A673 (cell line): Measurements from ENCODE around the gene TENM4. TPM values are rescaled to one million over a fixed set of nuclear protein-coding genes. Genes with fewer than 3 reads are reported as not detected.

Experiments
- BruUV-seq: library from RNA; stranded (reverse); fragments of 400-500 nt; replicated peaks from 2 replicates; lab custom pipeline; 2021; lab: Mats Ljungman, UMichigan
- CTCF ChIA-PET: fragments of 300-600 bp; sonication (Branson Sonifier 250); formaldehyde crosslinking; loops from one replicate; lab custom pipeline; 2022; ENCODE audit warnings: antibody characterized with exemption; lab: Charles Lee
- POLR2A ChIA-PET: fragments of 300-600 bp; sonication (Branson Sonifier 250); formaldehyde crosslinking; loops from one replicate; lab custom pipeline; 2022; ENCODE audit warnings: antibody characterized with exemption; ENCODE audit not compliant: low non-redundant PET; lab: Charles Lee
- DNase-seq: peaks from one replicate; pipeline ENCODE4 v3.0.0-alpha.2; 2015; ENCODE audit warnings: low spot score
- H3K27ac ChIP-seq: fragments of 200-600 bp; sonication (generic); 2 replicates; pipeline ENCODE4 v1.5.1; 2016; ENCODE audit warnings: mixed run types, low read depth, mild to moderate bottlenecking, mixed read lengths, antibody characterized with exemption, low read length; ENCODE audit not compliant: poor library complexity, severe bottlenecking
- H3K27me3 ChIP-seq: fragments of 200-600 bp; sonication (generic); replicated peaks from 2 replicates; pipeline ENCODE4 v1.6.1; 2017; ENCODE audit warnings: mixed run types, low read depth, mild to moderate bottlenecking, mixed read lengths, antibody characterized with exemption, low read length; ENCODE audit not compliant: insufficient read depth, poor library complexity
- H3K36me3 ChIP-seq: fragments of 200-600 bp; sonication (generic); 2 replicates; pipeline ENCODE4 v1.6.1; 2016; ENCODE audit warnings: mixed run types, mild to moderate bottlenecking, mixed read lengths, antibody characterized with exemption, low read length; ENCODE audit not compliant: insufficient read depth, poor library complexity, severe bottlenecking
- H3K4me1 ChIP-seq: fragments of 200-600 bp; sonication (generic); 2 replicates; pipeline ENCODE4 v1.6.1; 2017; ENCODE audit warnings: mixed run types, mild to moderate bottlenecking, mixed read lengths, antibody characterized with exemption, low read length; ENCODE audit not compliant: insufficient read depth, poor library complexity, severe bottlenecking
- H3K4me3 ChIP-seq: fragments of 200-600 bp; sonication (generic); 2 replicates; pipeline ENCODE4 v1.5.1; 2016; ENCODE audit warnings: low read depth, mixed run types, mild to moderate bottlenecking, mixed read lengths, low read length; ENCODE audit not compliant: poor library complexity, severe bottlenecking
- H3K9me3 ChIP-seq: fragments of 200-600 bp; sonication (generic); 2 replicates; pipeline ENCODE4 v1.6.1; 2016; ENCODE audit warnings: mixed run types, low read depth, mild to moderate bottlenecking, mixed read lengths, antibody characterized with exemption, low read length; ENCODE audit not compliant: poor library complexity, severe bottlenecking
- EZH2 ChIP-seq: fragments of 200-600 bp; sonication (generic); IDR thresholded peaks from 2 replicates; pipeline ENCODE4 v1.6.1; 2017; ENCODE audit warnings: borderline replicate concordance, low read depth, mild to moderate bottlenecking, mixed read lengths, antibody characterized with exemption, low read length; ENCODE audit not compliant: poor library complexity, severe bottlenecking
- intact Hi-C: fragments of 100-400 bp; cut with micrococcal nuclease; formaldehyde crosslinking; loops from one replicate; pipeline ENCODE4 v1.10.0; 2022; ENCODE audit not compliant: unreplicated experiment
- total RNA-seq: library from RNA; stranded (reverse); gene quantifications from 2 replicates; pipeline ENCODE4 v1.2.3, GENCODE V29; 2021
- TF ChIP-seq, protein P1 (sequence below): fragments of 300-800, 200-600 bp; sonication (generic); conservative IDR thresholded peaks from 2 replicates; pipeline ENCODE4 v1.5.1; 2017; ENCODE audit warnings: low read depth, mild to moderate bottlenecking, antibody characterized with exemption, low read length, moderate library complexity, mixed read lengths

Gene TENM4
- total RNA-seq, 1 experiment from 2014 or later = 0.11 TPM

GRCh38 chr11:79062814-79063762 lies 377.7 kb downstream of the TENM4 start:
- ChIA-PET POLR2A (no interaction called here), CTCF (interaction anchor here (0.6 to 0.9 kb wide), 2 partner anchors 37 to 337 kb away, joined by 3 to 17 read pairs; no protein-coding TSS in a partner anchor)
- intact Hi-C loops = no loop called here
- Histone ChIP-seq H3K36me3 (no peaks in the 10 kb centered on the region), H3K4me1 (no peaks in the 10 kb centered on the region), H3K27me3 (no peaks in the 10 kb centered on the region), H3K4me3 (no peak overlapping the region), H3K9me3 (no peaks in the 10 kb centered on the region), H3K27ac (no peak overlapping the region)
- peak; percentile 45 for DNase-seq
- TF ChIP-seq, protein P1, sequence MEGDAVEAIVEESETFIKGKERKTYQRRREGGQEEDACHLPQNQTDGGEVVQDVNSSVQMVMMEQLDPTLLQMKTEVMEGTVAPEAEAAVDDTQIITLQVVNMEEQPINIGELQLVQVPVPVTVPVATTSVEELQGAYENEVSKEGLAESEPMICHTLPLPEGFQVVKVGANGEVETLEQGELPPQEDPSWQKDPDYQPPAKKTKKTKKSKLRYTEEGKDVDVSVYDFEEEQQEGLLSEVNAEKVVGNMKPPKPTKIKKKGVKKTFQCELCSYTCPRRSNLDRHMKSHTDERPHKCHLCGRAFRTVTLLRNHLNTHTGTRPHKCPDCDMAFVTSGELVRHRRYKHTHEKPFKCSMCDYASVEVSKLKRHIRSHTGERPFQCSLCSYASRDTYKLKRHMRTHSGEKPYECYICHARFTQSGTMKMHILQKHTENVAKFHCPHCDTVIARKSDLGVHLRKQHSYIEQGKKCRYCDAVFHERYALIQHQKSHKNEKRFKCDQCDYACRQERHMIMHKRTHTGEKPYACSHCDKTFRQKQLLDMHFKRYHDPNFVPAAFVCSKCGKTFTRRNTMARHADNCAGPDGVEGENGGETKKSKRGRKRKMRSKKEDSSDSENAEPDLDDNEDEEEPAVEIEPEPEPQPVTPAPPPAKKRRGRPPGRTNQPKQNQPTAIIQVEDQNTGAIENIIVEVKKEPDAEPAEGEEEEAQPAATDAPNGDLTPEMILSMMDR = peak; percentile 49
- TF ChIP-seq EZH2 = no peak
- no TSS peak for BruUV-seq

GRCh38 chr11:79060081-79060953 lies 380.5 kb downstream of the TENM4 start:
- no peaks in the 10 kb centered on the region for H3K27me3 ChIP-seq
- TF ChIP-seq EZH2 = no peak
- TF ChIP-seq, protein P1 = no peak
- ChIA-PET CTCF (no interaction called here), POLR2A (interaction anchor here (0.6 kb wide), 1 partner anchor 224 kb away, joined by 3 read pairs; no protein-coding TSS in a partner anchor)
- H3K27ac ChIP-seq = no peak overlapping the region
- H3K36me3 ChIP-seq = no peaks in the 10 kb centered on the region
- H3K4me1 ChIP-seq = no peaks in the 10 kb centered on the region
- no TSS peak for BruUV-seq
- no peak for DNase-seq
- intact Hi-C loops = no loop called here
- no peaks in the 10 kb centered on the region for H3K9me3 ChIP-seq
- no peak overlapping the region for H3K4me3 ChIP-seq

DNA sequence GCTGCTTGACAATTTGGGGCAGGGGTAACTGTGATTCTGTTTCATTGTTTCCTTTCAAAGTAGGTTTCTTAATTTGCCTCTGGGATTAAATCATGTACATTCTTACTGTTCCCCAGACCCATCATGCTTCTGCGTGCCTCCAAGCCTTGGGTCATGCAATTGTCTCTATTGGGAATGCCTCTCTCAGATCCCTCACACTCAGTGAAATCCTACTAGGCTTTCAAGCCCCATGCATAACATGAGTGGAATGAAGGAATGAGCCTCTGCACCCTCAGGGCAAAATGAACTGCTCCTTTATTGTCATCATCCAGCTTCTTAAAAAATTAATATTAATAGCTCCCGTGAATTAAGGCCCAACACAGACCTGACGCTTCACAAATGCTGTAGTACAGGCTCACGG lies 381.7 kb downstream of the TENM4 start:
- H3K27ac ChIP-seq = no peak overlapping the region
- no peaks in the 10 kb centered on the region for H3K36me3 ChIP-seq
- CTCF ChIA-PET = no interaction called here
- no peak overlapping the region for H3K4me3 ChIP-seq
- no TSS peak for BruUV-seq
- no peaks in the 10 kb centered on the region for H3K4me1 ChIP-seq
- H3K9me3 ChIP-seq = no peaks in the 10 kb centered on the region
- TF ChIP-seq, protein P1 = no peak
- TF ChIP-seq EZH2 = no peak
- no peaks in the 10 kb centered on the region for H3K27me3 ChIP-seq
- intact Hi-C loops = no loop called here
- POLR2A ChIA-PET = no interaction called here
- DNase-seq = no peak
